Measurements from ENCODE around the gene FOXP1. TPM values are rescaled to one million over a fixed set of nuclear protein-coding genes. Genes with fewer than 3 reads are reported as not detected.

Gene FOXP1
- total RNA-seq, 2 experiments from 2014 or later, result 203 to 205 TPM

DNA sequence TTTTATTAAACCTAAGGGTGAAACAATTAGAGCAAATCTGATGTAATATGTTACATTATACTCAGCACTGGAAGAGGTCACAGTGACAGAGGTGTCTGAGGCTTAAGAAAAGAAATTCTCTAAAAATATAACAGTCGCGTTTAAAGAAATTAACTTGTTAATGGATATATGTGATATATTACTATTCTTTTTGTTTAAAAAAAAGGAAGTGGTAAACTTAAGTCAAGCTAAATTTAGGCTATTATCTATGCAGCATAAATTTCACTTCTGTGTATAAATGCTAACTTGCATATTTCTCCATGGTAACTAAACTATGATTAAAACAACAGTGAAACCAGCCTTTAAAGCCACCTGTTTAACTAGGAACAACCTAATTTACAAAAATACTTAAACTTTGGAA lies 191.3 kb downstream of the FOXP1 start:
- Mint-ChIP-seq H3K9me3 (peaks cover 3% of the 10 kb centered on the region), H3K4me1 (peaks cover 77% of the 10 kb centered on the region), H3K27me3 (no peaks in the 10 kb centered on the region), H3K4me3 (peak overlapping the region; percentile 40), H3K36me3 (peaks cover 18% of the 10 kb centered on the region), H3K27ac (peak overlapping the region; percentile 98)
- DNase-seq, result no peak

DNA sequence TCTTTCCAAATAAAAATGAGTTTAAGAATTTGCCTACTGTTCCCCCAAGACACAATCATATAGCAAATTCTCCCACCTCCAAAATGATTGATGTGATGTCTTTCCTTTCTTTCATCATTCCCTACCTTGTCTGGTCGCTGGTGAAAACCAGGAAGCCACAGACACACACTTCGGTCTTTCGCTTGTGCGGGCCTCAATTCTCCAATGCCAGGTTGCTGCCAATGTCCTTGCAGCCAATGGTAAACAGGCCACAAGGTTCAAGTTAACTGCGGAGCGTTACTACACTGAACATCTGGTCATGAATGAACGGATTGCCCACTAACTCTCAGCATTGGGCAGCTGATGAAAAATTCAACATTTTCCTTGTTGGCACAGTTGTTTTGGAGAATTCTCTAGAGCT lies 192.2 kb downstream of the FOXP1 start:
- H3K9me3 Mint-ChIP-seq, result peaks cover 3% of the 10 kb centered on the region

DNA sequence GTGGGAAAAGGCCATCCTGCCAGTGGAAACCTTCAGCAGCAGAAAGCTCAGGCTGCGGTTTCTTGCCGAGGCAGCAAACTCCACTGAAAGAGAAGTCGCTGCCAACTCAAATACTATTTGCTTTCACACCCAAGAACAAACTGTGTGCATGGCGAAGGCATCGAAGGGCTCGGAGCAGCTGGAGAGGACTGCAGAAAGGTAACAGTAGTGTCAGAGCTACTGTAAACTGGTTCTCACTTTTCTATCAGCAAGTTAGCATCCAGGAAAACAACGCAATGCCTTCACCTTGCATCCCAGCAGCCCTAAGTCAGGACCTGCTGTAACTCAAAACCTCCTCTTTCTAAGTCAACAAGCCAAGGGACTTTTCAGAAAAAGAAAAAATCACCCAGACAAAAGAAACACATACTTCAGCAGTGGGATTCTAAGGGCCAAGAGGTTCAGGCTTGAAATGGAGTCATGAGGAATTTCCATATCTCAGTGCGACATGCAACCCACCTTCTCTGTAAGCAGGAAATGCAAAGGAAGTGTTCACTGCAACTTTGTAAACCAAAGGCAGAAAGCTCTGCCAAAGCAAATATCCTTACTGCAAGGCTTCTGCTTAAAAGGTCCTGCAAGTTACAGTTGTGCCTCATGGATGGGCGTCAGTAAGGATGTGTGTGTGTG lies 193.5 kb downstream of the FOXP1 start:
- Mint-ChIP-seq H3K27ac (peak overlapping the region; percentile 98), H3K27me3 (no peaks in the 10 kb centered on the region)
- peak; percentile 43 for DNase-seq

More for the DNA sequence above, 192.2 kb downstream of the FOXP1 start:
- Mint-ChIP-seq H3K4me1 (peaks cover 79% of the 10 kb centered on the region), H3K36me3 (peaks cover 23% of the 10 kb centered on the region), H3K27ac (peak overlapping the region; percentile 98), H3K4me3 (peak overlapping the region; percentile 67), H3K27me3 (no peaks in the 10 kb centered on the region)
- no peak for DNase-seq

DNA sequence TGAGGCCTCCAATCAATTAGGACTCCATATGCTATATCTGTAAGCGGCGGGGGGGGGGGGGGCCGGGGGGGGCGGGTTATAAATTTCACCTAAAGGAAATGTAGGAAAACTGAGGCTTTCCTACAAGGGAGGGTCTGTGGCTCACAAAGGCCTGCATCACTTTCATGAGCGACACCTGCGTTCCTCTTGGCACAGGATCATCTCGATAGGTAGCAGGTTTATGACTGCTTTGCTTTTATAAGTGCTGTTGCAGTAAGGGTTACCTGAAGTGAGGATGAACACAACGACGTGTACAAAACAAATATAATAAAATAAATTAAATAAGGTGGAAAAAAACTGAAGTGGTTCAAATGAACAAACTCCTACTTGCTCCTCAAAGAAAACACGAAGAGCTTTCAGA lies 194.3 kb downstream of the FOXP1 start:
- Mint-ChIP-seq H3K36me3 (peaks cover 28% of the 10 kb centered on the region), H3K4me3 (peak overlapping the region; percentile 48), H3K4me1 (peaks cover 85% of the 10 kb centered on the region), H3K9me3 (peaks cover 3% of the 10 kb centered on the region), H3K27ac (peak overlapping the region; percentile 98), H3K27me3 (no peaks in the 10 kb centered on the region)
- DNase-seq, result no peak

More for the DNA sequence above, 193.5 kb downstream of the FOXP1 start:
- H3K9me3 Mint-ChIP-seq, result peaks cover 3% of the 10 kb centered on the region
- H3K36me3 Mint-ChIP-seq, result peaks cover 27% of the 10 kb centered on the region
- peaks cover 78% of the 10 kb centered on the region for H3K4me1 Mint-ChIP-seq
- peak overlapping the region; percentile 67 for H3K4me3 Mint-ChIP-seq

DNA sequence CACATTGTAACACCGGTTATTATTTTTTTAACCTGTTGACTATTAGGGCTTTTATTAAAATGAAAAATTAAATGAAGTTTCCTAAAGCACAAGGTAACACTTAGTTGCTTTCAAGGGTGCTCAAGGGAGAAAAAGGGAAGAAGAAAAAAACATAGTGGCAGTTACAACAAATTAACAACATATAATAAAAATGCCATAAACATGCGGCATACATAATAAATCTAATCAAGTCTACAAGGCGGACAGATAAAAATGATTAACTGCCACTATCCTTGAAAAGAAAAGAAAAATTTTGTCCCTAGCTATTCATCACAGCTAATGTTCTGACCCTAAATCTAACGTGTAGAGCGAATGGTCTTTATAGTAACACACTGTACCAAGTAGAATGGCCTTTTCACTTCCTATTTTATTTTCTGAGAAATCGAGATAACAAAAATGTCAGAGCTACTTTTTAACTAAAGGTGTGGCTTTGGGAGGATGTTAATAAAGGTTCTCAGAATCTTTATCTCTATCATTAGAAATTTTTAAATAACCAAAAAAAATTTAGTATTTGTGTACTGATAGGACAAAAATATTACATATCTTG lies 194.9 kb downstream of the FOXP1 start:
- Mint-ChIP-seq H3K4me1 (peaks cover 84% of the 10 kb centered on the region), H3K36me3 (peaks cover 28% of the 10 kb centered on the region), H3K4me3 (peak overlapping the region; percentile 48), H3K9me3 (no peaks in the 10 kb centered on the region), H3K27ac (peak overlapping the region; percentile 98), H3K27me3 (no peaks in the 10 kb centered on the region)
- DNase-seq, result no peak

DNA sequence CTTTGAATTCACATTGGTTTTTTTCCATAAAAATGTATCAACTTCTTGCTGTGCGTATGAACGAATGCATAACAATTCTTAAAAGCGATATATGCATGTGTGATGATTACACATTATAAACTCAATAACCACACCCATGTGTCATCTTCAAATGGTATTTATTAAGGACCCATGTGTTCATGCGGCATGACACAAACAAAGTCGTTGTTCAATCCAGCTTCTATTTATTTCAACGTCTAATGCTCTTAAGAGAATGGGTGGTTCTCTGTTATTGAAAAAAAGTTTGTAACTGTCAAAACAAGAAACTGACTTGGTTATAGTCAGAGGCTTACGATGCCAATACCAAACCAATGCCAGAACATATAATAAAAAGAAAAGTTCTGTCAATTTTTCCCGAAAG lies 195.9 kb downstream of the FOXP1 start:
- peaks cover 88% of the 10 kb centered on the region for H3K4me1 Mint-ChIP-seq
- no peaks in the 10 kb centered on the region for H3K27me3 Mint-ChIP-seq
- no peak for DNase-seq
- peak overlapping the region; percentile 98 for H3K27ac Mint-ChIP-seq
- no peaks in the 10 kb centered on the region for H3K9me3 Mint-ChIP-seq
- peaks cover 38% of the 10 kb centered on the region for H3K36me3 Mint-ChIP-seq
- no peak overlapping the region for H3K4me3 Mint-ChIP-seq

DNA sequence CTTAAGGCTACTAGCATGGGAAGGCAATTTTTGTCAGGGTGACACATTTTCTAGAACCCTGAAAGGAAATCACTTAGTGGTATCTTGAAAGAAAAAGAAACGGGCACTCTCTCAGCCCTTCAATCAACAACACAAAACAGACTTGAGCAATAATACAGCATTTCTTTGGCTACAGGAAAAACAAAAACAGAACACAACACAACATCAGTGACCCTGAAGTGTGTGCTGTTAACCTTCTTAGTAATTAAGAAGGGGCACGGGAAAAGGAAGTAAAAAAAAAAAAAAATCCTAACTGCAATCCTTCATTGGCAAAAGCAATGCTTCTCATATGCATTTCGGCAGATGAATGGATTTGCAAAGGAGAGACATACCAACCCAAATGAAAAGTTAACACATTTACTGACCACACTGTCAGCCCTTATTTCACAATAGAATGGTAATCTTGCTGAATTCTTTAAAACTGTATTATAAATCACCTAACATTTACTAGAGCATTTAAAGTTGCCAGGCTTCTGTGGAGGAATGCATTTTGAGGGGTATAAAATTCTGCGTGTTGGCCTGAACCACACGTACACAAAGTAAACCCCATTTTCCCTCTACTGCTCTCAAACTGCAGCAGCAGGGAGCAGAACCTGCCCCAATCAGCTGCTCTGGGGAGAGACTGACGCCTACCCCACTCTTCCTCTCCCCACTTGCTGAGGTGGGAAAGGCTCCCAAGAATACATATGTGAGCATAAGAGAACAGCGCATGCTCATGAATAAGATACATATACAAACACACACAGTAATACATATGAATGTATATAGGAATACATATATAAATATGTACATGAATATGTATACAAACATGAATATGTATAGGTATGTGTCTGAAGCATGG lies 198.5 kb downstream of the FOXP1 start:
- no peaks in the 10 kb centered on the region for H3K9me3 Mint-ChIP-seq
- peaks cover 87% of the 10 kb centered on the region for H3K4me1 Mint-ChIP-seq
- DNase-seq, result no peak
- no peaks in the 10 kb centered on the region for H3K27me3 Mint-ChIP-seq
- H3K4me3 Mint-ChIP-seq, result peak overlapping the region; percentile 61
- H3K27ac Mint-ChIP-seq, result peak overlapping the region; percentile 94
- peaks cover 56% of the 10 kb centered on the region for H3K36me3 Mint-ChIP-seq

DNA sequence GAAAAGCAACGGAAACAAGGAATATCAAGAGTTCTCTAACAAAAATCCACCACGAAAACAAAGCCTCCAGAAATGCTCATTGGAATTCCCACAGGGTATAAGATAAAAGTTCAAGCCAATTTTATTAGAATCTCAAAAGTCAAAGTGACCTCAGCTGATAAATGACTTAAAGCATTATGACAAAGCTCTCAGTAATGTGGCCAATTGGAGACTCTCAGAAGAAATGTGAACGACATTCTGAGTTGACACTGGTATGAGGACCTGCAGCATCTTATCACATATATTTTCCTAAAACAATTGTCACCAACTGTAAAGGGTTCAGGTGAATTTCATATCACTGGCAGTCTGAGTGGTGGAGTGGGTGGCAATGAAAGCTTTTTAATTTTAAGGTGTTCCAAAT lies 199.1 kb downstream of the FOXP1 start:
- H3K27ac Mint-ChIP-seq, result peak overlapping the region; percentile 94
- peaks cover 62% of the 10 kb centered on the region for H3K36me3 Mint-ChIP-seq
- peaks cover 1% of the 10 kb centered on the region for H3K9me3 Mint-ChIP-seq
- no peak for DNase-seq
- peaks cover 89% of the 10 kb centered on the region for H3K4me1 Mint-ChIP-seq
- peak overlapping the region; percentile 61 for H3K4me3 Mint-ChIP-seq
- no peaks in the 10 kb centered on the region for H3K27me3 Mint-ChIP-seq

DNA sequence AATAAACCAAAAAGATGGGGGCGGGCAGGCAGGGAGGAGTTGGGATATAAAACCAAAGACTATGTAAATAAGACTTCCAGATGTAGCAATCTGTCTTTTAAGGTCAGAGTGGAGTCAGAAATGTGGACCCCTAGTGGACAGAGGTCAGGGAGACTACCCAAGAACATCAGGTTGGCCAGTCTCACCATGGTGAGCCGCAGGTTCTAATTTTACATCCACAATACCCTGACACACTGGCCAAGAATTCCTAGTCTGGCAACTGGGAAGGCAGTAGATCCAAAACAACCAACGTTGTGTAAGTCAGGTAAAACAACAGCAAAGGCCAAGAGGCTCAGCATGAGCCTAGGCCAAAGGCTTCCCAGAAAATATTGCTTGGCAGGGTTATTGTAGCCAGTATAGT lies 203.4 kb downstream of the FOXP1 start:
- no peaks in the 10 kb centered on the region for H3K27me3 Mint-ChIP-seq
- H3K27ac Mint-ChIP-seq, result peak overlapping the region; percentile 94
- H3K9me3 Mint-ChIP-seq, result peaks cover 1% of the 10 kb centered on the region
- no peak overlapping the region for H3K4me3 Mint-ChIP-seq
- no peak for DNase-seq
- peaks cover 55% of the 10 kb centered on the region for H3K36me3 Mint-ChIP-seq
- peaks cover 89% of the 10 kb centered on the region for H3K4me1 Mint-ChIP-seq

DNA sequence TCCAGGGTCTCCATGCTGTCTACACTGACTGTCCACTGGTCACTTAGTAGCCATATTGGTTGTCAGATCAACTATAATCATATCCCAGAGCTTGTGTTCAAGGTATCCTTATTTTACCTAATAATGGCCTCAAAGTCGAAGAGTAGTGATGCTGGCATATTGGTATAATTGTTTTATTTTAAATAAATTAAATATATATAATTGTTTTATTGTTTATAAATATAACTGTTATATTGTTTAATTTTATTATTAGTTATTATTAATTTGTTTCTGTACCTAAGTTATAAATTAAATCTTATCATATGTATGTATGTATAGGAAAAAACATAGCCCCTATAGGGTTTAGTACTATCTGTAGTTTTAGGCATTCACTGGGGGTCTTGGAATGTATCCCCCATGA lies 205.0 kb downstream of the FOXP1 start:
- DNase-seq, result no peak
- Mint-ChIP-seq H3K27ac (peak overlapping the region; percentile 87), H3K9me3 (peaks cover 1% of the 10 kb centered on the region), H3K27me3 (no peaks in the 10 kb centered on the region), H3K36me3 (peaks cover 53% of the 10 kb centered on the region), H3K4me1 (peaks cover 88% of the 10 kb centered on the region), H3K4me3 (no peak overlapping the region)

DNA sequence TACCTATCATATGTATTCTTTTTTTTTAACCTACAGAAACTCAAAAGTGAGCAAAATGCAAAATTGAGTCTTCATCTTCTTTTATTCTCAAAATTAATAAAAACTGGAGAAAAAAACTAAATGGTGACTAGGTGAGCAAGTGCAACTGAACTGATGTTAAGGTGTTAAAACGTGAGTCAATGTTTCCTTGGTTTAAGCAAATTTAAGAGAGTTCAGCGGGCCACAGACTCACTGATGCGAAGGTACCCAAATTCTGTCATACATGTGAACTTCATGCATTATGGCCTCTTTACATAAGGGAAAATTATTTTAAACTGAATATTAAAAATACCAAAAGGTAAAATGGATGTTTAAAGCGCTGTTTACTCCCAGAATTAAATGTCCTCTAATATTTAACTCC lies 206.6 kb downstream of the FOXP1 start:
- Mint-ChIP-seq H3K27ac (peak overlapping the region; percentile 80), H3K27me3 (no peaks in the 10 kb centered on the region), H3K4me1 (peaks cover 87% of the 10 kb centered on the region), H3K9me3 (peaks cover 1% of the 10 kb centered on the region), H3K36me3 (peaks cover 42% of the 10 kb centered on the region), H3K4me3 (no peak overlapping the region)
- peak; percentile 27 for DNase-seq

DNA sequence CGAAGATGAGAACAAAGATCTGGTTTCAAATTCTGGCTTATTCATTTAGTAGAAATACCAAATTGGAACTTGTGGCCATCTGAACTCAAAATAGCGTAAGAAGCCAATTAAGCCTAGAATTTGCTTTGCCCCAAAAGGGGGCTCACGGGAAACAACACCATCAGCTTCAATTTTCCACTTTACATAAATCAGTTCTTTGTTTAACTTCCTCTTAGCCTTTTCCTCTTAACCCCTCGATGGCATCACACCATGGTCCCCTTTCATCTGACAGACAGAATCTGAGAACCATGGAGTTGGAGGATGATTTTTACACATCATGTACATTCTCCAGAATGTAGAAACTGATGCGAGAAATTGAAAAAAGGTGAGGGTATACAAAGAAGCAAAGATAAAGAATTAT lies 207.0 kb downstream of the FOXP1 start:
- Mint-ChIP-seq H3K36me3 (peaks cover 41% of the 10 kb centered on the region), H3K4me1 (peaks cover 87% of the 10 kb centered on the region), H3K9me3 (peaks cover 1% of the 10 kb centered on the region), H3K27ac (peak overlapping the region; percentile 80), H3K4me3 (no peak overlapping the region), H3K27me3 (no peaks in the 10 kb centered on the region)
- no peak for DNase-seq

DNA sequence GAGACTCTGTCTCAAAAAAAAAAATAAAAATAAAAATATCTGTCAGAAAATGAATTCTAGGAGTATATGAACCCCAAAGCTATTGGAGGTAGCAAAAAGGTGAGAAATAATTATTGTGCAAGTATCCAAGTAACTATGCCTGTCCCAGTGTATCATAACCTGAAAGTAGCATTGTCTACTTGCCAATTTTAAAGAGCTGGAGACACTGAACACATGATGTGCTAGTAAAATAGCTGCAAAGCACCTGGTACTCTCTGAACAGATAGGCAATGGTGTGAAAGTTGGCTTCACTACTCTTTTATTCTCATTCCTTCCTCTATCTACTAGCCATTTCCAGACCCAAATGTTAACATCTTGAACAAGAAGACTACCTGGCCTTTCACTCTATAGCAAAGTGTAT lies 208.9 kb downstream of the FOXP1 start:
- no peak for DNase-seq
- Mint-ChIP-seq H3K27me3 (no peaks in the 10 kb centered on the region), H3K4me1 (peaks cover 87% of the 10 kb centered on the region), H3K27ac (no peak overlapping the region), H3K4me3 (no peak overlapping the region), H3K9me3 (no peaks in the 10 kb centered on the region), H3K36me3 (peaks cover 33% of the 10 kb centered on the region)

DNA sequence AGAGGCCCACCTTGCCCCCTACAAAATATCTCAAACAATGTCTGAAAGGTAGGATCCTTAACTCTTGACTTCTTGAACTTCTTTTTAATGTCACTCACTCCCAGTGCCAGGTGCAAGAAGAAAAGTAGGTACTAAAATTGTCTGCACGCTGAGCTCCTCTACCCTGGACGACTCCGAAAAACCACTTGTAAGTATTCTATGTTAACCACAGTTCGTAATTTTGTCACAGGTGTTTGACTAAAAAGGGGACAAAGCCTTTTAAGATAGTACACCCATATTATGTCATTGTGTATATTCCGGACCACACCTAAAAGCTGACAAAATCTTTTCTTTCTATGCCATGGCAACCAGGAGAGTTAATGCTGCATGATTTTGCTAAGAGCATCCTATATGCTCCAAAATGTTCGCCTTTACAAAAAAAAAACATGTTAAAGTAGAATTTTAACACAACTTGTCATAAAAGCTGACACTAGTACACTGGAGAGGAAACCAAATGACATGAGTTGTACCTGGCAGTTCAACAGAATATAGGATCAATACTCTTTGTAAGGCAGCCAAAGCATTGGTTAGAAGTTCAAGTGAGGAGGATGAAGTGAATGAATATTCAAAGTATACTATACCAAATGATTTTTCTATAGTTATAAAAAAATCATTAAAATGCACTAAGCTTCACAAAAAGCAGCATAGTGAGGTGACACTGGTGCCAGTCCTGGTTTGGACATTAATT lies 210.5 kb downstream of the FOXP1 start:
- Mint-ChIP-seq H3K27ac (peak overlapping the region; percentile 86), H3K27me3 (no peaks in the 10 kb centered on the region), H3K4me3 (peak overlapping the region; percentile 59), H3K4me1 (peaks cover 80% of the 10 kb centered on the region), H3K9me3 (no peaks in the 10 kb centered on the region), H3K36me3 (peaks cover 25% of the 10 kb centered on the region)
- DNase-seq, result no peak

All from activated naive CD8-positive, alpha-beta T cell treated with anti-CD3 and anti-CD28 coated beads for 36 hours (primary cell).